HG03571 (cell line): ENCODE data around the gene PIK3C3.
"Not testable (repeated sequence)": the region's sequence is repeated elsewhere in the genome, so short reads cannot be mapped to it uniquely, and the experiment has no call there.

Experiments used
- ATAC-seq: cut with Tn5 transposase; IDR thresholded peaks from one replicate; pipeline ENCODE4 v1.9.1; 2021; ENCODE audit not compliant: unreplicated experiment

PIK3C3 gene

GRCh38 chr18:42069036-42069435 lies 114.0 kb downstream of the PIK3C3 start:
- ATAC-seq = no peak

- ATAC-seq = no peak
These were observed 117.4 kb downstream of the PIK3C3 start for GRCh38 chr18:42072407-42072806.

GRCh38 chr18:42074704-42075103 lies 119.7 kb downstream of the PIK3C3 start:
- no peak for ATAC-seq

- ATAC-seq = no peak
These were observed 123.7 kb downstream of the PIK3C3 start for GRCh38 chr18:42078711-42079110.

- ATAC-seq = no peak
These were observed 125.3 kb downstream of the PIK3C3 start for GRCh38 chr18:42080340-42080739.

- ATAC-seq = no peak
These were observed 127.6 kb downstream of the PIK3C3 start for GRCh38 chr18:42082415-42083234.

GRCh38 chr18:42086288-42086687 lies 131.3 kb downstream of the PIK3C3 start:
- no peak for ATAC-seq

GRCh38 chr18:42087235-42087634 lies 132.2 kb downstream of the PIK3C3 start:
- ATAC-seq = no peak

GRCh38 chr18:42087876-42088275 lies 132.8 kb downstream of the PIK3C3 start:
- ATAC-seq = no peak

- no peak for ATAC-seq
These were observed 137.8 kb downstream of the PIK3C3 start for GRCh38 chr18:42092848-42093247.

- ATAC-seq = no peak
These were observed 139.8 kb downstream of the PIK3C3 start for GRCh38 chr18:42094875-42095274.

- no peak for ATAC-seq
These were observed 140.8 kb downstream of the PIK3C3 start for GRCh38 chr18:42095732-42096377.

- no peak for ATAC-seq
These were observed 145.2 kb downstream of the PIK3C3 start for GRCh38 chr18:42100248-42100647.

GRCh38 chr18:42100911-42101310 lies 145.9 kb downstream of the PIK3C3 start:
- no peak for ATAC-seq

GRCh38 chr18:42105394-42105793 lies 150.4 kb downstream of the PIK3C3 start:
- no peak for ATAC-seq

GRCh38 chr18:42106784-42107183 lies 151.8 kb downstream of the PIK3C3 start:
- no peak for ATAC-seq

GRCh38 chr18:42107287-42107686 lies 152.3 kb downstream of the PIK3C3 start:
- ATAC-seq = no peak

GRCh38 chr18:42107691-42108450 lies 152.8 kb downstream of the PIK3C3 start:
- ATAC-seq = no peak

GRCh38 chr18:42112147-42112546 lies 157.1 kb downstream of the PIK3C3 start:
- not testable (repeated sequence) for ATAC-seq

- no peak for ATAC-seq
These were observed 157.8 kb downstream of the PIK3C3 start for GRCh38 chr18:42112657-42113420.
